CD4-positive, CD25-positive, alpha-beta regulatory T cell (primary cell): ENCODE measurements around the gene CAP1. TPM values are rescaled to one million over a fixed set of nuclear protein-coding genes. Genes with fewer than 3 reads are reported as not detected.

Experiments used
- ATAC-seq, 2 donors: fragments of 150-1000 bp; cut with Tn5 transposase; one replicate each; pipeline ENCODE4 v1.10.0; 2021; ENCODE audit warnings: low read depth in 2 of 2, moderate number of reproducible peaks in 2 of 2, moderate library complexity in 1 of 2
- DNase-seq, 3 donors: peaks; one replicate each; pipeline versions ENCODE4 v3.0.0 to v3.0.0-alpha.2; 2012 to 2022; ENCODE audit warnings: mixed read lengths in 1 of 3
- H3K27ac ChIP-seq: one replicate; pipeline ENCODE4 v1.7.0; 2013; ENCODE audit warnings: mild to moderate bottlenecking, low read length; ENCODE audit not compliant: insufficient read depth, poor library complexity, severe bottlenecking
- H3K27me3 ChIP-seq: one replicate; pipeline ENCODE4 v1.7.0; 2013; ENCODE audit warnings: low read length; ENCODE audit not compliant: control insufficient read depth, insufficient read depth
- H3K36me3 ChIP-seq: one replicate; pipeline ENCODE4 v1.7.0; 2013; ENCODE audit warnings: mild to moderate bottlenecking, low read length, moderate library complexity; ENCODE audit not compliant: control insufficient read depth, insufficient read depth
- H3K4me1 ChIP-seq: 2 replicates; pipeline ENCODE4 v1.7.0; 2013; ENCODE audit warnings: mild to moderate bottlenecking, low read length; ENCODE audit not compliant: insufficient read depth, control insufficient read depth, poor library complexity, severe bottlenecking
- H3K4me3 ChIP-seq: one replicate; pipeline ENCODE4 v1.7.0; 2013; ENCODE audit warnings: low read depth, mild to moderate bottlenecking, low read length, moderate library complexity
- H3K9me3 ChIP-seq, 2 experiments: 1 replicate in 1 of 2; 2 replicates in 1 of 2; pipeline ENCODE4 v1.7.0; 2013; ENCODE audit warnings: low read length in 2 of 2, mild to moderate bottlenecking in 1 of 2, moderate library complexity in 1 of 2; ENCODE audit not compliant: control insufficient read depth in 2 of 2
- H3K27ac Mint-ChIP-seq, 3 donors: one replicate each; pipeline ENCODE4 v1.8.0; 2020 to 2022; ENCODE audit warnings: mild to moderate bottlenecking in 3 of 3, mixed read lengths in 3 of 3, moderate library complexity in 2 of 3
- H3K27me3 Mint-ChIP-seq: one replicate; pipeline ENCODE4 v1.8.0; 2022; ENCODE audit warnings: mild to moderate bottlenecking, mixed read lengths
- H3K36me3 Mint-ChIP-seq: one replicate; pipeline ENCODE4 v1.8.0; 2020; ENCODE audit warnings: mixed read lengths
- H3K4me1 Mint-ChIP-seq, 4 donors: one replicate each; pipeline ENCODE4 v1.8.0; 2020 to 2022; ENCODE audit warnings: mixed read lengths in 4 of 4, mild to moderate bottlenecking in 1 of 4
- H3K4me3 Mint-ChIP-seq, 4 donors: one replicate each; pipeline ENCODE4 v1.8.0; 2020 to 2022; ENCODE audit warnings: mild to moderate bottlenecking in 4 of 4, mixed read lengths in 4 of 4, moderate library complexity in 3 of 4
- H3K9me3 Mint-ChIP-seq, 7 donors: one replicate each; pipeline ENCODE4 v1.8.0; 2020 to 2022; ENCODE audit warnings: mixed read lengths in 7 of 7, mild to moderate bottlenecking in 3 of 7, moderate library complexity in 2 of 7
- polyA plus RNA-seq, 4 donors: library from polyadenylated mRNA; unstranded; fragments of 300-500 nt; fragmentation: Illumina TruSeq; gene quantifications; one replicate each; pipeline ENCODE4 v1.2.3, GENCODE V29; 2021
- total RNA-seq: library from RNA; stranded (reverse); gene quantifications from one replicate; pipeline ENCODE4 v1.2.3, GENCODE V29; 2022

Gene CAP1
- total and polyA plus RNA-seq, 5 donors from 2014 or later: 322 to 806 (median 636) TPM

DNA sequence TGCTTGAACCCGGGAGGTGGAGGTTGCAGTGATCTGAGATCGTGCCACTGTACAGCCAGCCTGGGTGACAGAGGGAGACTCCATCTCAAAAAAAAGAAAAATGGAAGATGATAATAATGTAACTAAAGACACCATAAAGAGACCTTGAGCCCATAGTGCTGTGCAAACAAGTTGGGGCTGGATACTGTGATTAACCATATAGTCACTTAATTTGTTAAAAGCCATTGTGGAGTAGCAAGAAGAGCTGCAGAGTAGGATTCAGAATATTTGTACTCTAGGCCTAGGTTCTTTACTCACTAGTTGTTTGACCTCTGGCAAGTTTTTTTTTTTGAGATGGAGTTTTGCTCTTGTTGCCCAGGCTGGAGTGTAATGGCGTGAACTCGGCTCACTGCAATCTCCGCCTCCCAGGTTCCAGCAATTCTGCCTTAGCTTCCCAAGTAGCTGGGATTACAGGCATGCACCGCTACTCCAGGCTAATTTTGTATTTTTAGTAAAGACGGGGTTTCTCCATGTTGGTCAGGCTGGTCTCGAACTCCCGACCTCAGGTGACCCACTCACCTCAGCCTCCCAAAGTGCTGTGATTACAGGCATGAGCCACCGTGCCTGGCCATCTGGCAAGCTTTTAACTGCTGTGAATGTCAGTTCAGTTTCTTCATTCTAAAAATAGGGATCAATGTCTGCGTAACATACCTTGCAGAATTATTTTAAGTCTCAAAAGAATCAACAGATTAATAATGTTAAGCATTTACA is 12.8 kb downstream of the CAP1 start:
- peak overlapping the region; percentile 69 to 90 (median 77) for H3K27ac Mint-ChIP-seq
- peak overlapping the region; percentile 20 for H3K27ac ChIP-seq
- H3K27me3 Mint-ChIP-seq: no peaks in the 10 kb centered on the region

DNA sequence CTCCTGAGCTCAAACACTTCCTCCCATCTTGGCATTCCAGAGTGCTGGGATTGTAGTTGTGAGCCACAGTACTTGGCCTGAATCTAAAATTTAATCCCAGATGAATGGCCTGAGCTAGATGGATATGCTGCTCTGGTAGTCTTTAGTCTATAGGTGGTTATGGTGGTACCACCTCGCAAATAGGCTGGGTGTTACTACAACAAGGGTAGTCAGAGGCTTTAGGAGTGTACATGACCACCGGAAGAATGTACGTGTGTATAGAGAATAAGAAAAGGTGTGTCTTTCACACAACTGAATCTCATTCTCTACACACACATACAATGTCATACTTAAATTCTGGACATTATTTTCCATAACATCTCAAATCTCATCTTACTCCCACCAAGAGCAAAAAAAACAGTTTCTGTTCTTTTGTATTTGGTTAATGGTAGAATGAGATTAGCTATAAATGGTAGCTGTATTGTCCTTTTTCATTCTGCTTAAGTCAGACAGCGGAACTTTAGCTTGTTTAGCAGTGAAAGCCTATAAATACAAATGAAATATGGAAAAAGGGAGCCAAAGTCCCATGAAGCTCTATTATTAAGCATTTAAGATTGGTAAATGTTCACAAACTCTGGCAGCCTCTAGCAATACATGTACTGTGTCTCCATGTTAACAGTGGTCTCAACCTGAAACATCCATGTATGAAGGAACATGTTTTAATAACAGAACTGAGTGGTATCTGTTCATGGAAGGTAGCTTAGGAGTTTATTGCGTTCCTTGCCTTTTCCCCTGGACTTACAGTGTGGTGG is 16.2 kb downstream of the CAP1 start:
- H3K36me3 Mint-ChIP-seq: peaks cover 38% of the 10 kb centered on the region
- H3K9me3 ChIP-seq: no peaks in the 10 kb centered on the region
- DNase-seq (no peak), ATAC-seq (no peak)
- H3K36me3 ChIP-seq: peaks cover 48% of the 10 kb centered on the region
- H3K27me3 ChIP-seq: no peaks in the 10 kb centered on the region
- H3K4me1 Mint-ChIP-seq: peaks cover 32 to 97% (median 80%) of the 10 kb centered on the region in 4 donors
- no peaks in the 10 kb centered on the region for H3K27me3 Mint-ChIP-seq
- peak overlapping the region; percentile 1 to 71 (median 58) for H3K4me3 Mint-ChIP-seq
- H3K27ac Mint-ChIP-seq: peak overlapping the region; percentile 76 to 90 (median 90)
- peak overlapping the region; percentile 83 for H3K4me3 ChIP-seq
- peak overlapping the region; percentile 75 for H3K27ac ChIP-seq
- no peaks in the 10 kb centered on the region for H3K9me3 Mint-ChIP-seq
- H3K4me1 ChIP-seq: peaks cover 92% of the 10 kb centered on the region

More for the DNA sequence above, 12.8 kb downstream of the CAP1 start:
- Histone ChIP-seq H3K27me3 (no peaks in the 10 kb centered on the region), H3K4me3 (peak overlapping the region; percentile 21), H3K36me3 (peaks cover 51% of the 10 kb centered on the region), H3K9me3 (no peaks in the 10 kb centered on the region), H3K4me1 (peaks cover 91% of the 10 kb centered on the region)
- H3K36me3 Mint-ChIP-seq: peaks cover 40% of the 10 kb centered on the region
- peak overlapping the region; percentile 24 to 57 (median 44) for H3K4me3 Mint-ChIP-seq
- H3K9me3 Mint-ChIP-seq: no peaks in the 10 kb centered on the region
- H3K4me1 Mint-ChIP-seq: peaks cover 27 to 98% (median 76%) of the 10 kb centered on the region in 4 donors
- ATAC-seq (no peak), DNase-seq (no peak)

DNA sequence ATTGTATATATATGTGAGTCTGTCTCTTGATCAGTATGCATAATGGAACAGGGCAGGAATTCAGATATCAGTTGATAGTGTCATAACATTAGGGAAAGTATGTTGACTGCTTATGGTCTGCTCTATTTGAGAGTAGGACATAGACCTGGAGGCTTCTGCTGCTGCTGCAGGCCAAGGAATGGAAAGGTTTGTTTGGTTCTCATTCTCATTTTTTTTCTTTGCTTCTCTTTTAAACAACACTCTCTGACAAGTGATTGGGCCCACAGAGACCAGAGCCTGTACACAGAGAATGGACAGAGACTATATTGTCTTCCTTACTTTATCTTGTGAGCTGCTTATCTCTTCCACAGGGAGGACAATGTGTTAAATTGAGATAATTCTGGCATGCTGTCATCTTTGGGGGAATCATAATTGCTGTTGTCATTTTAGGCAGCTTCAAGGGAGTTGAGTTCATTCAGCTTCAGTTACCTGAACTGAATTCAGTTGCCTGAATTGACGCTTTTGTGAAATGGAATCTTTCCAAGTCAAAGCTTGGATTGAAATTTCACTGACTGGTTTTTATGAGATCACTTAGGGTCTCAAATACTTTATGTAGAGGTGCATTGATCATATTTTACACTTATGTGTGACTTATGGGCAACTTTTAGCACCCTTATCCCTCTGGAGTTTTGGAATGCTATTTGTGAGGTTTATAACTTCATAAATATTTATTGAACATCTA is 16.9 kb downstream of the CAP1 start:
- H3K36me3 ChIP-seq: peaks cover 55% of the 10 kb centered on the region
- H3K4me3 Mint-ChIP-seq: peak overlapping the region; percentile 1 to 71 (median 58)

DNA sequence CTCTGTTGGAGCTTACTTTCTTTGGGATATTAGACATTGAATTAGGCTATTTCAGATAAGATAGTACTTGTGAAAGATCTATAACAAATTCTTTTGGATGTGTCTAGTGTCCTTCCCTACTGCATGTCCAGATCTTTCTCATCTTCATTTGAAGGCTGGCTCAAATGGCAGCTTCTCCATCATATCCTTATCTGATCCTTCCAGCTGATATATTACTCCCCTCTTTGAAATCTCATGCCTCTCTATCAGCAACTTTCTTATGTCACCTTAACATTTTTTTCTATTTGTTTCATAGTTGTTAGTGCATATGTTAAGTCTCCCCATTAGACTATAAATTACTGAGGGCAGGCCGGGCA is 17.5 kb downstream of the CAP1 start:
- H3K4me1 ChIP-seq: peaks cover 94% of the 10 kb centered on the region
- H3K27me3 ChIP-seq: no peaks in the 10 kb centered on the region
- Mint-ChIP-seq H3K36me3 (peaks cover 36% of the 10 kb centered on the region), H3K9me3 (no peaks in the 10 kb centered on the region), H3K4me1 (peaks cover 37 to 94% (median 78%) of the 10 kb centered on the region in 4 donors), H3K4me3 (peak overlapping the region; percentile 55 to 81 (median 66)), H3K27ac (peak overlapping the region; percentile 90 to 92 (median 90)), H3K27me3 (no peaks in the 10 kb centered on the region)
- DNase-seq (no peak), ATAC-seq (no peak)
- peak overlapping the region; percentile 75 for H3K27ac ChIP-seq
- peak overlapping the region; percentile 83 for H3K4me3 ChIP-seq
- peaks cover 61% of the 10 kb centered on the region for H3K36me3 ChIP-seq
- H3K9me3 ChIP-seq: no peaks in the 10 kb centered on the region

More for the DNA sequence above, 16.9 kb downstream of the CAP1 start:
- H3K27ac ChIP-seq: peak overlapping the region; percentile 75
- Mint-ChIP-seq H3K36me3 (peaks cover 38% of the 10 kb centered on the region), H3K4me1 (peaks cover 37 to 97% (median 79%) of the 10 kb centered on the region in 4 donors), H3K27me3 (no peaks in the 10 kb centered on the region), H3K27ac (peak overlapping the region; percentile 76 to 90 (median 90)), H3K9me3 (no peaks in the 10 kb centered on the region)
- ATAC-seq: no peak
- peak overlapping the region; percentile 83 for H3K4me3 ChIP-seq
- no peak for DNase-seq
- H3K9me3 ChIP-seq: no peaks in the 10 kb centered on the region
- peaks cover 92% of the 10 kb centered on the region for H3K4me1 ChIP-seq
- H3K27me3 ChIP-seq: no peaks in the 10 kb centered on the region

DNA sequence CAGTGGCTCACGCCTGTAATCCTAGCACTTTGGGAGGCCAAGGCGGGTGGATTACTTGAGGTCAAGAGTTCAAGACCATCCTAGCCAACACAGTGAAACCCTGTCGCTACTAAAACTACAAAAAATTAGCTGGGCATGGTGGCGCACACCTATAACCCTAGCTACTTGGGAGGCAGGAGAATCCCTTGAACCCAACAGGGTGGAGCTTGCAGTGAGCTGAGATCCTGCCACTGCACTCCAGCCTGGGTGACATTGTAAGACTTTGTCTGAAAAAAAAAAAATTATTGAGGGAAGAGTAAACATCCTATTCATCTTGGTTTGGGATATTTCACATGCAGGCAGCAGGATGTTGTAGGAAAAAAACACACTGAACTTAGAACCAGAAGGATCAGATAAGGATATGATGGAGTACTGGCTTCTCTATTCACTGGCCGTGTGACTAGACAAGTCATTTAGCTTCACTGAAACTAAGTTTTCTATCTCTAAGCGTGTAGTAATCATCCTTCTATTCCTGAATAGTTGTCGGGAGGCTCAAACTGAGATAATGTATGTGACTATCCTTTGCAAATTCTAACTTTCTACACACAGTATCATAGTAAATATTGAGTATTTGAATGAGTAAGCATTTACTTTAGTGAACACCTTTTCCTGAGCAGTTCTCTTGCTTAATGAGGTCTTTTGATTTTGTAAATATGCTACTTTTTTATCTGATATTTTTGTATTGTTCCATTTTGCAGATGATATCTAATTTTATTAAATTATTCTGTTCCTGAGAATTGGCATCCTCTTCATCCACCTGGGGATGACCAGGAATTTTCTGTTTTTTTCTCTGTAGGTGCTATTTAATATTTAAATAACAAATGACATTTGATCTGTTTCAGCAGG is 18.2 kb downstream of the CAP1 start:
- H3K9me3 ChIP-seq: no peaks in the 10 kb centered on the region
- peak overlapping the region; percentile 83 for H3K4me3 ChIP-seq
- Mint-ChIP-seq H3K9me3 (no peaks in the 10 kb centered on the region), H3K27me3 (no peaks in the 10 kb centered on the region), H3K4me3 (peak overlapping the region; percentile 60 to 81 (median 72)), H3K4me1 (peaks cover 37 to 94% (median 76%) of the 10 kb centered on the region in 4 donors), H3K27ac (peak overlapping the region; percentile 90 to 92 (median 90)), H3K36me3 (peaks cover 40% of the 10 kb centered on the region)
- peaks cover 94% of the 10 kb centered on the region for H3K4me1 ChIP-seq
- peak overlapping the region; percentile 75 for H3K27ac ChIP-seq
- no peaks in the 10 kb centered on the region for H3K27me3 ChIP-seq
- no peak for ATAC-seq
- no peak for DNase-seq
- peaks cover 62% of the 10 kb centered on the region for H3K36me3 ChIP-seq

DNA sequence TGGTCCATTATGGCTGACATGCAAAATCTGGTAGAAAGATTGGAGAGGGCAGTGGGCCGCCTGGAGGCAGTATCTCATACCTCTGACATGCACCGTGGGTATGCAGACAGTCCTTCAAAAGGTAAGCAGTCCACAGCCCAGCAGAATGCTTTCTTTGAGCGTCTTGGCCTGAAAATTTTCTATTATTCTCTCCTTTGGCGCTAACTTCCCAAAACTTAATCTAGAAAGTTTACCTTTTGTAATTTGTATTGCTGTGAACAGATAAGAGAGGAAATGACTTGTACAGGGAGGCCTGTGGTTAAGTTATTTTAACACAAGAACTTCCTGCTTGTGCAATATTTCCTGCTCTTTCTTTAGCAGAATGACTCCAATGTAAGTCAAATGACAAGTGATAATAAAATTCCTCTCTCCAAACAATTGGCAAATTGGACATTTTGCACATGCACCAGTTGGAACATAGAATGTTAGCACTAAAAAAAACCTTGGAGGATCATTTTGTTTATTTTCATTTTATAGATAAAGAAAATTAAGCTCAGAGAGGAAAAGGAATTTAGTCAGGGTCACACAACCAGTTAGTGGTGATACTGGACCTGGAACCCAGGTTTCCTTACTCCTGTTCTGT is 18.9 kb downstream of the CAP1 start:
- peaks cover 48% of the 10 kb centered on the region for H3K36me3 Mint-ChIP-seq
- peak overlapping the region; percentile 75 for H3K27ac ChIP-seq
- H3K4me3 ChIP-seq: peak overlapping the region; percentile 83
- peak in 2 of 3 donors; percentile 54 to 68 for DNase-seq
- H3K27me3 Mint-ChIP-seq: no peaks in the 10 kb centered on the region
- peaks cover 37 to 94% (median 79%) of the 10 kb centered on the region in 4 donors for H3K4me1 Mint-ChIP-seq
- peaks cover 98% of the 10 kb centered on the region for H3K4me1 ChIP-seq
- no peaks in the 10 kb centered on the region for H3K27me3 ChIP-seq
- no peaks in the 10 kb centered on the region for H3K9me3 ChIP-seq
- H3K4me3 Mint-ChIP-seq: peak overlapping the region; percentile 60 to 81 (median 72)
- H3K36me3 ChIP-seq: peaks cover 65% of the 10 kb centered on the region
- H3K9me3 Mint-ChIP-seq: no peaks in the 10 kb centered on the region
- ATAC-seq: peak; percentile 76 to 79
- peak overlapping the region; percentile 70 to 90 (median 90) for H3K27ac Mint-ChIP-seq
